GM19023 (cell line): ENCODE results near the gene MGLL.
"Not testable (repeated sequence)": the region's sequence is repeated elsewhere in the genome, so short reads cannot be mapped to it uniquely, and the experiment has no call there.

Source experiments
- ATAC-seq: cut with Tn5 transposase; IDR thresholded peaks from one replicate; pipeline ENCODE4 v1.9.1; 2021; ENCODE audit warnings: mild to moderate bottlenecking, moderate library complexity; ENCODE audit not compliant: unreplicated experiment

Gene MGLL

GRCh38 chr3:127692501-127693335 lies 129.6 kb downstream of the MGLL start:
- ATAC-seq = no peak

DNA sequence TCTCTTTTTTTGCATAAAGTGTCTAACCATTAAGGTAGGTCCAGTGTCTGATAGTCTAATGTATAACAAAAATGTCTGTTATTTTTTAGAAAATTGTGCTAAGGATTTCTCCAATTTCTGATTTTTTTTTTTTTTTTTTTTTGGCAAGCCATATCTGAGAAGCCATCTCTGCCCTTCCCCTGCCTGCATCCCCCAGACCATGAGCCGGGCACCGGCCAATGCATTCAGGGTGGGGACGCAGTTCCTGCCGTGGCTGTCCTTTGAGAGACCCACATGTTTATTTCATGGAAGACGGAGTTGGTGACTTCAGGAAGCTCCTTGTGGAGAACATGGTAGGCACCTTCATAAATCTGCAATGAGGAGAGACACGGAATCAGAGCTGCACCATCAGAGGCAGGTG lies 130.3 kb downstream of the MGLL start:
- no peak for ATAC-seq

DNA sequence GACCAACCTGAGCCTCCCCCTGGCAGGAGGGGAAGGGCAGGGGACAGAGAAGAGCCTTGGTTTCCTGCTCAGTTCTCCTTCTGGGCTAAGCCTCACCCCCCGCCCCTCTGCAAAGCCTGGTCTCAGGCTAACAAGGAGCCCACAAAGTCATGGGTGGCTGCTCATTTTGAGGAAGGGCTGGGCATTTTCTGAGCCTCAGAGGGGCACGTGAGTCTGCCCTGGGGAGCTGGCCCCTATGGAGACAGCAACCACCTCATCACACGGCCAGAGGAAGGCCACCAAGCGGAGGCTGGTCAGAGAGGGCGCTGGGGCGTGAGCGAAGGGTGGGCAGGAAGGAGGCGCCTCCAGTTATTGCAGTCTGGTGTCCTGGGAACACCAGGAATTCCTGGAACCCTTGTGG lies 130.8 kb downstream of the MGLL start:
- ATAC-seq = no peak

DNA sequence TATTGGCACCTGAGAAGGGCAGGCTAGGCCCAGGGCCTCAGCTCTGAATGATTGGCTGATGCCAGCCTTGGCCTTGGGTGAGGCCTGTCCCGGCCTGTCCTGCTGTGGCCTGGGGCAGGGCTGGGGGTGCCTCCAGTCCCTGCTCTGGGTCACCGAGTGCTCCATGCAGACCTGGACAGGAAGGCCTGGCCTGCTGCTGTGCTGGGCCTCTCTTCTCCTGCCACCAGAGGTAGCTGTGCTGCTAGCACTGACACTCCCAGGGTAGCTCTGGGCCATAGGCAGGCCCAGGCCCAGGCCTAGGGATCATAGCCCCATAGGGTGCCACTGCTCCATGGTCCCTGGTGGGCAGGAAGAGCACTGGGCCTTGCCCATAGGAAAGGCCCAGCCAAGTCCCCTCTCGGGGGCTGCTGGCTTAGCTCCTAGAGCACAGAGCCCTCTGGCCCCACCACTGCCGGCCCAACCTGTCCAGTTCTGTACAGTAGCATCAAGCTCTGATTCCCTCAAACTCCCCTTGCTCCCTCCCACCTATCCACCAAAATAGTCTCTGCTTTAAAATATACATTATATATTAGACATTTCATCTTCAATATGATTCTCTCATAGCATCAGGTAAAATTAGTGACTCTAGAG lies 131.4 kb downstream of the MGLL start:
- ATAC-seq = no peak

- no peak for ATAC-seq
These were observed 132.2 kb downstream of the MGLL start for GRCh38 chr3:127690106-127690505.

DNA sequence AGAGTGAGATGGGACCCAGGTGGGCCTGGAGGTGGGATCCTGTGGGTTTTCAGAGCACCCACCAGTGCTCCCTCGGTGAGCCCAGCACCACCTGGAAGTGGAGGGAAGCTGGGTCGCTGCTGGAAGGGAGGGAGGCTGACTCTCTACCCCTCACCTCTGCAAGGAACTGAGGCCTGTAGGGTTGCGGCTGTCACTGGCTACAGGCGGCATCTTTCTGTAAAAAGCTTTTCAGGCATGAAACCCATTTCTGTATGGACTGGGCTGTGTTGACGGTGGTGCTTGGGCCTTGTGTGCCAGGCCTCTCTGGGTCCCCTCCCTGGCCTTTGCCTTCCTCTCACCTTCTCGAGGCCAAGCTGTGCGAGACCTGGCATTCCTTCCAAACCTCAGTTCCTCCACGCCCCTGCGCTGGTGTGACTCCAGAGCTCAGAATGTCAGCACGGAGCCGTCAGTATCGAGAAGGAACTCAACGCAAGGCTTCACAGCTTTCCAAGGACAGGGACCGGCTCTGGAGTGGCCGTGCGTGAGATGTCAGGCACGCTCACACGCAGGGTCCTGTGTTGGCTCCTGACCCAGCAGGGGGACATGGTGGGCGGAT lies 133.0 kb downstream of the MGLL start:
- no peak for ATAC-seq

GRCh38 chr3:127688416-127689265 lies 133.7 kb downstream of the MGLL start:
- ATAC-seq = no peak

- ATAC-seq = no peak
These were observed 134.3 kb downstream of the MGLL start for GRCh38 chr3:127688022-127688415.

GRCh38 chr3:127687228-127687737 lies 135.0 kb downstream of the MGLL start:
- no peak for ATAC-seq

DNA sequence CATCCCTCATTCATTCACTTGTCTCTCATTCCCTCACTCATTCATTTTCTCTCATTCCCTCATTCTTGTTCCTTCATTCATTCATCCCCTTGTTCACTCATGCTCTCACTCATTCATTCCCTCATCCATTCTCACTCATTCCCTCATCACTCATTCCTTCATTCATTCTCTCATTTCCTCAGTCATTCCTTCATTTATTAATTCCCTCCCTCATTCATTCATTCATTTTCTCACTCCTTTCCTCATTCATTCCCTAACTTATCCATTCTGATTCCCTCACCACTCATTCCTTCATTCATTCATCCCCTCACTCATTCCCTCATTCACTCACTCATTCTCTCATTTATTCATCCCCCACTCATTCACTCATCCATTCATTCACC lies 135.8 kb downstream of the MGLL start:
- ATAC-seq = no peak

DNA sequence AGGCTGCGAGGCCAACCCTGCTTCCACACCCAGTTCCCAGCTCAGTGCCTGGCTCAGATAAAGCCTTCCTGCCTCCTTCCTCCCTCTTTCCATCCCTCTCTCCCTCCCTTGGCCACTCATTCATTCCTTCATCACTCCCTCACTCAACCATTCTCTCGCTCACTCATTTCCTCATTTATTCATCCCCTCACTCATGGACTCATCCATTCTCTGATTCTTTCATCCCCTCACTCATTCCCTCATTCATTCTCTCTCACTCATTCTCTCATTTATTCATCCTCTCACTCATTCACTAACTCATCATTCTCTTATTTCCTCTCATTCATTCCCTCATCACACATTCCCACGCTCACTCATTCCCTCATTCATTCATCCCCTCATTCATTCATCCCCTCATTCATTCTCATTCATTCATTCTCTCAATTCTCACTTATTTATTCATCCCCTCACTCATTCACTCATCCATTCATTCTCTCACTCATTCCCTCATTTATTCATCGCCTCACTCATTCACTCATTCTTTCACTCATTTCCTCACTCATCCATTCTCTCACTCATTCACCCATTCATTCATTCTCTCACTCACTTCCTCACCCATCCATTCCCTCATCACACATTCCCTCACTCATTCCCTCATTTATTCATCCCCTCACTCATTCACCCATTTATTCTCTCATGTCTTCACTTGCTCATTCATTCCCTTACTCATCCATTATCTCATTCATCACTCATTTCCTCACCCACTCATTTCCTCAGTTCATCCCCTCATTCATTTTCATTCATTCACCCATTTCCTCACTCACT lies 136.4 kb downstream of the MGLL start:
- no peak for ATAC-seq

DNA sequence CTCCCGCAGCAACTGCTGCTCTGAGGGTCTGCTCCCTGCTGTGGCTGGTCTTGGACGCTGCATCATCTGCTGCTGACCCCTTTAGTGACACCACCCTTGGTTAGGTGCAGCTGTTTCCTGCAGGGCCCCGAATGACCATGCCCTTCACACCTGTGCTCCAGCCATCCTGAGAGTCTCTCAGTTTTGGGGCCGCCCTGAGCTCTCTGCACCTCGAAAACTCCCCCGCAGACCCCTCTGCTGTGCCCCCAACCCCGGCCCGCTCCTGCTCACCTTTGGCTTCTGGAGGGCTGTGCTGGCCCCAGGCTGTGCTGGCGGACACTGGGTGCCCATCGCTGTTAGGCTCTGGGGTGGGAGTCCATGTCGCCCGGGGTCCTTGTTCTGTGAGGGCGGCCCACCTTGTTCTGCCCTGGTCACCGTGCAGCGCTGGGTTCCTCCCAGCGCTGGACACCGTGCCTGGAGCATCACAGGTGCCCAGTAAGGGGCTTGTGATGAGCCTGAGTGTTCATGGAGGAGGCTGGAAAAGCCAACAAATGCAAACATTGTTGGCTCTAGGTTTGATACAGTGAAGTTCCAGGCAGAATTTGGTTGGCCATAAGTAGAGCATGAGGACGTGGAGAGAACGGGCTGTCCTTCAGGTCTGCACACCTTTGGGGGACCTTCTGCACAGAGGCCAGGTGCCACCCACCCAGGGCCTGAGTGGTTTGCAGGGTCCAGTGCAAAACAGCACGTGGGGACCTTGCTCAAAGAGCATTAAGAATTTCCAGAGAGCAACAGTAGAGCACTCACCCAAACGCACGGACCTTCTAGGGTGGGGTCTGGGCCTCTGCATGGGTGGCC lies 137.2 kb downstream of the MGLL start:
- ATAC-seq = no peak

GRCh38 chr3:127682561-127682960 lies 139.8 kb downstream of the MGLL start:
- ATAC-seq = no peak

DNA sequence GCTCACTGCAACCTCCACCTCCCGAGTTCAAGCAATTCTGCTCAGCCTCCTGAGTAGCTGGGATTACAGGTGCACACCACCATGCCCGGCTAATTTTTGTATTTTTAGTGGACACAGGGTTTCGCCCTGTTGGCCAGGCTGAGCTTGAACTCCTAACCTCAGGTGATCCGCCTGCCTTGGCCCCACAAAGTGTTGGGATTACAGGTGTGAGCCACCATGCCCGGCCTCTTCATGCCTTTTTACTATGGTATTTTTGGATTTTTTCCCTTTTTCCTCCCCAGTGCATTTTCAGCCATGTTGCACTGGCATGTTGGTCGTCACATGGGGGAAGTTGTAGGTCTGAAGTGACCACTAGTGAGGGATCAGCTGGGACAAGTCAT lies 140.2 kb downstream of the MGLL start:
- ATAC-seq = not testable (repeated sequence)

- no peak for ATAC-seq
These were observed 141.5 kb downstream of the MGLL start for GRCh38 chr3:127680798-127681221.

DNA sequence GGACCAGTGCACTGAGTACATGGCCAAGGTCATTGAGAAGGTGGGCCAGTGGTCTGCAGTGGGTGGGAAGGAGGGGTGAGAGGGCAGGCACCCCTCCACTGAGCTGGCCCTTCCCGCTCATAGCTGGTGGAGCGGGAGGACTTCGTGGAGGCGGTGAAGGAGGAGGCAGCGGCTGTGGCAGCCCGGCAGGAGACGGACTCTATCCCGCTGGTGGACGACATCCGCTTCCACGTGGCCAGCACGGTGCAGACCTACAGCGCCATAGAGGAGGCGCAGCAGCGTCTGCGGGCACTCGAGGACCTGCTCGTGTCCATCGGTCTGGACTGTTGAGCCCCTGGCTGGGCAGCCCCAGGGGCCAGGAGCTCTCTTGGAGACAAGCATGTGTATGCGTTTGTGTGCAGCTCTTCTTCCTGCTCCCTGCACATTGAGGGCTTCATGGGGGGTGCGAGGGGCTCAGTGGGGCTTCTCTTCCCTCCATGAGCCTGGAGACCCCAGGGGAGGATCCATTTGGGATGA lies 142.1 kb downstream of the MGLL start:
- ATAC-seq = no peak

DNA sequence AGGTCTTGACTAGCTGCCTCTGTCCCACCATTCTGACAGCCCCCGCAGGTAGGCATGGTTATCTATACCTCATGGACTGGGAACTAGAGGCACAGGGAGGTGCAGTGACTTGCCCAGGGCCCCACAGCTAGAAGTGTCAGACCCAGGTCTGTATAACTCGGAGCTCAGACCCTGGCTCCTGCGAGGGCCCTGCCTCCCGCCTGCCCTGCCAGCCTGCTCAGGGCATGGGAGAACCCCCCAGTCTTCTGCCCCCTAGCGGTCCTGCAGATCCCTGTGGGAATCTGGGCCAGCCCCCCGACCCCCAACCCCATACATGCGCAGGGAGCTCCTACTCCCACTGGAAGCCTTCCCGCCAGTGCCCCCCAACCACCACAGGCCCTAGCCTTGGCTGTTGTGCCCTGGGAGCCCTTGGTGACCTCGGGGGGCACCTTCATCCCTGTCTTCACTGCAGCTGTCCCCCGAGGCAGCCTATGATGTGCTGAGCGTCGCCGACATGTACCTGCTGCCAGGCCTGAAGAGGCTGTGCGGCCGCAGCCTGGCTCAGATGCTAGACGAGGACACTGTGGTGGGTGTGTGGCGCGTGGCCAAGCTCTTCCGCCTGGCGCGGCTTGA lies 142.7 kb downstream of the MGLL start:
- ATAC-seq = no peak

DNA sequence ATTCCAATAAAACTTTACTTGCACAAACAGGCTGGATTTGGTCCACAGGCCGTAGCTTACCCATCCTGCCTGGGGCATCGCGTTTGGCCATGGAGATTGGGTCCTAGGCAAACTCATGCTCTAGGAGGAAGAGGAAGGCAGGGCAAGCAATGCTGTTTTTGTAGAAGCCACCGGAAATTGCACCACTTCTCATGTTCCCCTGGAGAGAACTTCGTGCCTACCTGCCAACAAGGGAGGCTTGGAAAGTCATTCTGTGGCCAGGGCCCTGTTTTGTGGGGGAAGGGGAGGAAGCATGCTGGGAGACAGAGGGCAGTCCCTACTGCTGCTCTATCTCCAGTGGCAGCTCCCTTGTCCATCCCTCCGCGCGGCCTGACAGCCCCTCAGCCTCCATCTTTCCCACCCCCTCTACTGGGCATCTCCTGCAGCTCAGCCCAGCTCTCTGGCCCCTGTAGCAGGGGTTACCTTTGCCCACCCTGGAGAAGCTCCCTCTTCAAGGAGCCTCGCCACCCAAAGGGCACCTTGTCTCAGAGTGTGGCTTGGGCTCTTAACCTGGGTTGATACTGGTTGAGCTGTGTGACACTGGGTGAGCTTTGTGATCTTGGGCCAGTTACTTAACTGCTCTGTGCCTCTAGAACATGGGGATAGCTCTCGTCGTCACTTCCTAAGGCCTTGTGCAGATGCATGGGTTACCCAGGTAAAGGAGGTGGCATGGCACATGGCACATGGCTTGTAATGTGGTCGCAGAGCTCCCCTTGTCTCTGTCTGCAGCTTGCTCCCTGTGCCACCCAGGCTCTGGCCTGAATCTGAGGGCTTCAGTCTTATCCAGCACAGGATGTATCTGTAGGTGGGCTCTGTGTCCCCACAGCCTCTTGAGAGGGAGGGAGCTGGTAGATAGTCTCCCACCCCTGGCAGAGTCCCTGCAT lies 143.4 kb downstream of the MGLL start:
- no peak for ATAC-seq
